H1 (cell line): ENCODE measurements around the gene PPP2R2C. TPM values are rescaled to one million over a fixed set of nuclear protein-coding genes. Genes with fewer than 3 reads are reported as not detected.

Source experiments
- CEBPB ChIP-seq: IDR thresholded peaks from 2 replicates; pipeline ENCODE4 v1.6.1; 2012; ENCODE audit warnings: low read depth, low read length
- CHD2 ChIP-seq: IDR thresholded peaks from 2 replicates; pipeline ENCODE4 v1.6.1; 2012; ENCODE audit warnings: low read length, improper control_type of control experiment
- CHD7 ChIP-seq: fragments of 300-600 bp; sonication (generic); IDR thresholded peaks from 2 replicates; pipeline ENCODE4 v1.7.1; 2012; ENCODE audit warnings: low read length, moderate library complexity, mild to moderate bottlenecking, inconsistent platforms; ENCODE audit not compliant: insufficient replicate concordance
- FOSL1 ChIP-seq: IDR thresholded peaks from 2 replicates; pipeline ENCODE4 v1.6.1; 2011; ENCODE audit warnings: mild to moderate bottlenecking, low read depth, low read length, moderate library complexity; ENCODE audit not compliant: insufficient read depth
- PHF8 ChIP-seq: fragments of 200-600 bp; sonication (generic); conservative IDR thresholded peaks from 2 replicates; pipeline ENCODE4 v1.7.1; 2012; ENCODE audit warnings: low read depth, mild to moderate bottlenecking, inconsistent platforms, low read length, moderate library complexity
- RBBP5 ChIP-seq: IDR thresholded peaks from 2 replicates; pipeline ENCODE4 v1.7.1; 2012; ENCODE audit warnings: low read depth, mild to moderate bottlenecking, inconsistent platforms, low read length, moderate library complexity, borderline replicate concordance
- RXRA ChIP-seq: IDR thresholded peaks from 2 replicates; pipeline ENCODE4 v1.6.1; 2011; ENCODE audit warnings: low read depth, mild to moderate bottlenecking, low read length, moderate library complexity; ENCODE audit not compliant: insufficient read depth
- YY1 ChIP-seq: IDR thresholded peaks from 2 replicates; pipeline ENCODE4 v1.6.1; 2011; ENCODE audit warnings: low read depth, mild to moderate bottlenecking, low read length
- polyA plus RNA-seq, 7 experiments: library from polyadenylated mRNA; depleted of rRNA in 3 of 7; stranded (reverse) in 5 of 7; unstranded in 2 of 7; fragments of >200 nt in 5 of 7; fragments of 200-250 nt in 2 of 7; gene quantifications; 1 replicate in 5 of 7; 2 replicates in 1 of 7; 4 replicates in 1 of 7; pipeline versions ENCODE4 v1.2.1 to v1.2.3, GENCODE V29; 2011 to 2013; ENCODE audit warnings: missing spikeins in 2 of 7, mixed read lengths in 2 of 7
- total RNA-seq: library from RNA; stranded (reverse); fragmentation: NEBNext Ultra II Directional; extraction: Animal tissue kit (Norgen Biotek cat#: 25700); gene quantifications from 2 replicates; pipeline ENCODE4 v1.2.1, GENCODE V29; 2021
- TF ChIP-seq, protein P1 (sequence below): IDR thresholded peaks from 2 replicates; pipeline ENCODE4 v1.6.1; 2011; ENCODE audit warnings: low read length, improper control_type of control experiment

Gene PPP2R2C
- total and polyA plus RNA-seq, 2 of the 8 experiments (the other 6 are each of a cell fraction or from before 2014, with no cell fraction given): 6.4 TPM

DNA sequence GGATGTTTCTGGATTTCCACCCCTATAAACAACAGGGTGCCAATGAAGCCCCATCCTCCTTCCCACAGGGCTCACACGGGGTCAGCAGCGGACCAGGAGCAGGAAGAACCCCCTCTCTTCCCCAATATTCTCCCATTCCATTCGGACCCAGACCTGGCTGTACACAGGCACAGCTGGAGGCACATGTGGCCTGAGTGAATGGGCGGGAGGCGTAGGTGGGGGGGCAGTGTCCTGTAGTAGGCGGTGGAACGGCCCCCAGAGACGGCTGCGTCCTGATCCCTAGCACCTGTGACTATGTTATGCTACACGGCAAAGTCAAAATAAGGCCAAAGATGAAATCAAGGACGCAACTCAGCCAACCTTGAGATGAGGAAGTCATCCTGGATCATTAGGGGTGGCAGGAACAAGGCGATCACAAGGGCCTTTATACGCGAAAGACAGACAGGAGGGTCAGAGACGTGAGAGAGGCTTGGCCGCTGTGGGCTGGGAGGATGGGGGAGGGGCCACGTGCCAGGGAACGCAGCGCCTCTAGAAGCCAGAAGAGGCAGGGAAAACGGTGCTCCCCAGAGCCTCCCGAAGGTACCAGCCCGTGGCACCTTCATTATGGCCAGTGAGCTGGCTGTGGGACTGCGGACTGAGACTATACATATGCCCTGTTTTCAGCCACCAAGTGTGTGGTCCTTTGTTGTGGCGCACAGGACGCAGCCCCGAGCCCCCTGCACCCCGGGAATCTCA is 127.2 kb downstream of the PPP2R2C start (continued):
- no peak for TF ChIP-seq CHD7
- TF ChIP-seq PHF8: no peak
- TF ChIP-seq FOSL1: no peak
- TF ChIP-seq YY1: no peak
- no peak for TF ChIP-seq CEBPB
- TF ChIP-seq RXRA: no peak
- TF ChIP-seq RBBP5: no peak
- no peak for TF ChIP-seq CHD2
- TF ChIP-seq, protein P1, sequence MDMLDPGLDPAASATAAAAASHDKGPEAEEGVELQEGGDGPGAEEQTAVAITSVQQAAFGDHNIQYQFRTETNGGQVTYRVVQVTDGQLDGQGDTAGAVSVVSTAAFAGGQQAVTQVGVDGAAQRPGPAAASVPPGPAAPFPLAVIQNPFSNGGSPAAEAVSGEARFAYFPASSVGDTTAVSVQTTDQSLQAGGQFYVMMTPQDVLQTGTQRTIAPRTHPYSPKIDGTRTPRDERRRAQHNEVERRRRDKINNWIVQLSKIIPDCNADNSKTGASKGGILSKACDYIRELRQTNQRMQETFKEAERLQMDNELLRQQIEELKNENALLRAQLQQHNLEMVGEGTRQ: no peak
